Smooth muscle cell (in vitro differentiated cells): ENCODE data around the gene KIF11. TPM values are rescaled to one million over a fixed set of nuclear protein-coding genes. Genes with fewer than 3 reads are reported as not detected.

ENCODE experiments used
- DNase-seq: peaks from one replicate; lab custom pipeline; 2025; ENCODE audit not compliant: unreplicated experiment; lab: John Stamatoyannopoulos, UW
- H2AFZ ChIP-seq: fragments of 200-600 bp; sonication (generic); 2 replicates; pipeline ENCODE4 v1.6.0; 2016; ENCODE audit warnings: antibody characterized with exemption, low read depth, mild to moderate bottlenecking
- H3F3A ChIP-seq: fragments of 200-600 bp; sonication (generic); 2 replicates; pipeline ENCODE4 v1.6.0; 2017; ENCODE audit warnings: antibody characterized with exemption, low read depth
- H3K27ac ChIP-seq: fragments of 200-600 bp; sonication (generic); 2 replicates; pipeline ENCODE4 v1.5.1; 2016; ENCODE audit warnings: low read depth, mild to moderate bottlenecking
- H3K27me3 ChIP-seq: fragments of 200-600 bp; sonication (generic); 2 replicates; pipeline ENCODE4 v1.6.1; 2016; ENCODE audit warnings: low read depth, mild to moderate bottlenecking
- H3K36me3 ChIP-seq: fragments of 200-600 bp; sonication (generic); 2 replicates; pipeline ENCODE4 v1.5.1; 2016; ENCODE audit warnings: low read depth
- H3K4me1 ChIP-seq: fragments of 200-600 bp; sonication (generic); 2 replicates; pipeline ENCODE4 v1.5.1; 2016; ENCODE audit warnings: low read depth
- H3K4me2 ChIP-seq: fragments of 200-600 bp; sonication (generic); 2 replicates; pipeline ENCODE4 v1.6.0; 2016; ENCODE audit warnings: mild to moderate bottlenecking
- H3K4me3 ChIP-seq: fragments of 200-600 bp; sonication (generic); 2 replicates; pipeline ENCODE4 v1.5.1; 2016; ENCODE audit warnings: mild to moderate bottlenecking
- H3K79me2 ChIP-seq: fragments of 200-600 bp; sonication (generic); 2 replicates; pipeline ENCODE4 v1.6.0; 2016; ENCODE audit warnings: low read depth, mild to moderate bottlenecking
- H3K9ac ChIP-seq: fragments of 200-600 bp; sonication (generic); 2 replicates; pipeline ENCODE4 v1.6.0; 2016; ENCODE audit warnings: low read depth
- H3K9me3 ChIP-seq: fragments of 200-600 bp; sonication (generic); replicated peaks from 2 replicates; pipeline ENCODE4 v1.5.1; 2016; ENCODE audit warnings: low read depth
- H4K20me1 ChIP-seq: fragments of 200-600 bp; sonication (generic); 2 replicates; pipeline ENCODE4 v1.6.0; 2016; ENCODE audit warnings: low read depth
- WGBS: methylation state at CpG from one replicate; pipeline ENCODE4 v1.1.7; 2016; ENCODE audit warnings: low lambda C conversion rate; 5-methylcytosine and 5-hydroxymethylcytosine counted together
- polyA plus RNA-seq: library from polyadenylated mRNA; unstranded; fragments of >200 nt; fragmentation: Nextera tagmentation; extraction: Ambion mirVana; gene quantifications from 2 replicates; pipeline ENCODE4 v1.2.1, GENCODE V29; 2016
- total RNA-seq: library from RNA; depleted of rRNA; stranded (reverse); fragments of >200 nt; gene quantifications from 2 replicates; pipeline ENCODE4 v1.2.3, GENCODE V29; 2014
- TF ChIP-seq, protein P1 (sequence below): fragments of 200-600 bp; sonication (generic); IDR thresholded peaks from 2 replicates; pipeline ENCODE4 v1.5.1; 2017; ENCODE audit warnings: borderline replicate concordance, mild to moderate bottlenecking, antibody characterized with exemption; ENCODE audit not compliant: insufficient read depth, poor library complexity, severe bottlenecking

KIF11 gene
- total and polyA plus RNA-seq, 2 experiments from 2014 or later, result 6.0 to 9.1 TPM

DNA sequence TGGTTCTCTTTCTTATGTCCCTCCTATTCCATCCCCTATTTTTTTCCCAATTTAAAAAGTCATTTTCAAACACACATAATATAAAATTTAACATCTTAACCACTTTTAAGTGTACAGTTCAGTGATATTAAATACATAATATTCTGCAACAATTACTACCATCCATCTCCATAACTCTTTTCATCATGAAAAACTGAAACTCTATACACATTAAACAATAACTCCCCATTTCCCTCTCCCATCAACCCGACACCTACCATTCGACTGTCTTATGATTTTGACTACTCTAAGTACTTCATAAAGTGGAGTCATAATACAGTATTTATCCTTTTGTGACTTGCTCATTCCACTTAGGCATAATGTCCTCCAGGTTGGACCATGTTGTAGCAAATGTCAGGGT, 2.6 kb downstream of the KIF11 start:
- H3K27ac ChIP-seq, result no peak overlapping the region
- DNase-seq, result no peak
- H3K79me2 ChIP-seq, result peaks cover 75% of the 10 kb centered on the region
- H3K4me2 ChIP-seq, result peak overlapping the region; percentile 81
- H3K27me3 ChIP-seq, result no peaks in the 10 kb centered on the region
- H2AFZ ChIP-seq, result no peak overlapping the region
- H3K36me3 ChIP-seq, result no peaks in the 10 kb centered on the region
- H3K4me1 ChIP-seq, result peaks cover 16% of the 10 kb centered on the region
- H4K20me1 ChIP-seq, result no peaks in the 10 kb centered on the region
- H3F3A ChIP-seq, result peaks cover 8% of the 10 kb centered on the region
- H3K9ac ChIP-seq, result no peak overlapping the region
- H3K9me3 ChIP-seq, result no peaks in the 10 kb centered on the region
- 97% methylated on average over 2 of the region's 2 CpGs for WGBS
- TF ChIP-seq, protein P1, sequence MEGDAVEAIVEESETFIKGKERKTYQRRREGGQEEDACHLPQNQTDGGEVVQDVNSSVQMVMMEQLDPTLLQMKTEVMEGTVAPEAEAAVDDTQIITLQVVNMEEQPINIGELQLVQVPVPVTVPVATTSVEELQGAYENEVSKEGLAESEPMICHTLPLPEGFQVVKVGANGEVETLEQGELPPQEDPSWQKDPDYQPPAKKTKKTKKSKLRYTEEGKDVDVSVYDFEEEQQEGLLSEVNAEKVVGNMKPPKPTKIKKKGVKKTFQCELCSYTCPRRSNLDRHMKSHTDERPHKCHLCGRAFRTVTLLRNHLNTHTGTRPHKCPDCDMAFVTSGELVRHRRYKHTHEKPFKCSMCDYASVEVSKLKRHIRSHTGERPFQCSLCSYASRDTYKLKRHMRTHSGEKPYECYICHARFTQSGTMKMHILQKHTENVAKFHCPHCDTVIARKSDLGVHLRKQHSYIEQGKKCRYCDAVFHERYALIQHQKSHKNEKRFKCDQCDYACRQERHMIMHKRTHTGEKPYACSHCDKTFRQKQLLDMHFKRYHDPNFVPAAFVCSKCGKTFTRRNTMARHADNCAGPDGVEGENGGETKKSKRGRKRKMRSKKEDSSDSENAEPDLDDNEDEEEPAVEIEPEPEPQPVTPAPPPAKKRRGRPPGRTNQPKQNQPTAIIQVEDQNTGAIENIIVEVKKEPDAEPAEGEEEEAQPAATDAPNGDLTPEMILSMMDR, result no peak
- H3K4me3 ChIP-seq, result no peak overlapping the region

DNA sequence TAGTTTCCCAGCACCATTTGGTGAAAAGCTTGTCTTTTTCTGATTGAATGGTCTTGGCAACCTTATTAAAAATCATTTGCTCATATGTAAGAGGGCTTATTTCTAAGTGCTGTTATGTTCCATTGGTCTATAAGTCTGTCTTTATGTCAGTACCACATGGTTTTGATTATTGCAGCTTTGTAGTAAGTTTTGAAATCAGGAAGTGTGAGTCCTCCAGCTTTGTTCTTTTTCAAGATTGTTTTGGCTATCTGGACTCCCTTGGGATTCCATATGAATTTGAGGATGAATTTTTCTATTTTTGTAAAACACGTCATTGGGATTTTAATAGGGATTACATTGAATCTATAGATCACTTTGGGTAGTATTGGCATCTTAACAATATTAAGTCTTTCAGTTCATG, 5.4 kb downstream of the KIF11 start:
- DNase-seq, result no peak
- Histone ChIP-seq H3F3A (no peaks in the 10 kb centered on the region), H3K9me3 (no peaks in the 10 kb centered on the region), H3K4me3 (no peak overlapping the region), H3K4me2 (no peak overlapping the region), H3K27ac (no peak overlapping the region), H2AFZ (no peak overlapping the region), H3K9ac (no peak overlapping the region), H3K27me3 (no peaks in the 10 kb centered on the region), H3K79me2 (peaks cover 100% of the 10 kb centered on the region), H4K20me1 (no peaks in the 10 kb centered on the region), H3K36me3 (no peaks in the 10 kb centered on the region), H3K4me1 (peaks cover 9% of the 10 kb centered on the region)
- 97% methylated on average over 1 of the region's 1 CpG for WGBS
- TF ChIP-seq, protein P1, result no peak

GRCh38 chr10:92604841-92605240, 11.9 kb downstream of the KIF11 start:
- no peak overlapping the region for H2AFZ ChIP-seq
- no peaks in the 10 kb centered on the region for H3K4me1 ChIP-seq
- H3K4me3 ChIP-seq, result no peak overlapping the region
- 95% methylated on average over 2 of the region's 2 CpGs for WGBS
- H3F3A ChIP-seq, result no peaks in the 10 kb centered on the region
- H3K79me2 ChIP-seq, result peaks cover 58% of the 10 kb centered on the region
- H3K9me3 ChIP-seq, result no peaks in the 10 kb centered on the region
- H3K36me3 ChIP-seq, result no peaks in the 10 kb centered on the region
- TF ChIP-seq, protein P1, result no peak
- H3K9ac ChIP-seq, result no peak overlapping the region
- no peaks in the 10 kb centered on the region for H3K27me3 ChIP-seq
- H3K27ac ChIP-seq, result no peak overlapping the region
- DNase-seq, result no peak
- H4K20me1 ChIP-seq, result no peaks in the 10 kb centered on the region
- H3K4me2 ChIP-seq, result no peak overlapping the region

- TF ChIP-seq, protein P1, result no peak
- H3K36me3 ChIP-seq, result no peaks in the 10 kb centered on the region
- H3K79me2 ChIP-seq, result no peaks in the 10 kb centered on the region
- DNase-seq, result no peak
- no peaks in the 10 kb centered on the region for H4K20me1 ChIP-seq
- WGBS, result 95% methylated on average over 3 of the region's 3 CpGs
- no peaks in the 10 kb centered on the region for H3K4me1 ChIP-seq
- no peaks in the 10 kb centered on the region for H3K27me3 ChIP-seq
- no peak overlapping the region for H3K27ac ChIP-seq
- H3K9me3 ChIP-seq, result no peaks in the 10 kb centered on the region
- H3K9ac ChIP-seq, result no peak overlapping the region
- no peak overlapping the region for H2AFZ ChIP-seq
- H3K4me2 ChIP-seq, result no peak overlapping the region
- H3K4me3 ChIP-seq, result no peak overlapping the region
- H3F3A ChIP-seq, result no peaks in the 10 kb centered on the region
Observed at GRCh38 chr10:92615515-92615914, 22.6 kb downstream of the KIF11 start.
